ENCODE data around the gene TMEM200B.

The TMEM200B gene

GRCh38 chr1:29123887-29124365 lies at the start of gene TMEM200B:
TSS of gene TMEM200B (minus strand) at chr1:29123903. CDS start at chr1:29121828, 2,075 bp downstream.
- intact Hi-C loops (cut with micrococcal nuclease), result no loop called here
- no peak within 1 kb of the TSS for H3K27ac Mint-ChIP-seq
- H3K4me1 Mint-ChIP-seq (ENCODE audit: low read depth), result peaks cover 15% of the 10 kb centered on the region
- H3K27me3 Mint-ChIP-seq, result peaks cover 82% of the 10 kb centered on the region
- H3K4me3 Mint-ChIP-seq, result peak within 1 kb of the TSS; percentile 74
- peaks cover 5% of the 10 kb centered on the region for H3K36me3 Mint-ChIP-seq (ENCODE audit: low read depth)
- H3K9me3 Mint-ChIP-seq, result no peaks in the 10 kb centered on the region

- H3K4me3 Mint-ChIP-seq, result no peak overlapping the region
- peaks cover 46% of the 10 kb centered on the region for H3K4me1 Mint-ChIP-seq (ENCODE audit: low read depth)
- H3K9me3 Mint-ChIP-seq, result no peaks in the 10 kb centered on the region
- intact Hi-C loops (cut with micrococcal nuclease), result no loop called here
- peaks cover 52% of the 10 kb centered on the region for H3K36me3 Mint-ChIP-seq (ENCODE audit: low read depth)
- H3K27me3 Mint-ChIP-seq, result no peaks in the 10 kb centered on the region
- H3K27ac Mint-ChIP-seq, result no peak overlapping the region
Measured at GRCh38 chr1:29172415-29172939, 48.8 kb upstream of the TMEM200B start.

GRCh38 chr1:29171521-29171920 lies 47.8 kb upstream of the TMEM200B start:
- no peaks in the 10 kb centered on the region for H3K27me3 Mint-ChIP-seq
- peaks cover 57% of the 10 kb centered on the region for H3K36me3 Mint-ChIP-seq (ENCODE audit: low read depth)
- H3K4me3 Mint-ChIP-seq, result no peak overlapping the region
- no peak overlapping the region for H3K27ac Mint-ChIP-seq
- intact Hi-C loops (cut with micrococcal nuclease), result no loop called here
- H3K9me3 Mint-ChIP-seq, result no peaks in the 10 kb centered on the region
- H3K4me1 Mint-ChIP-seq (ENCODE audit: low read depth), result peaks cover 39% of the 10 kb centered on the region

GRCh38 chr1:29171089-29171488 lies 47.4 kb upstream of the TMEM200B start:
- Mint-ChIP-seq H3K36me3 (ENCODE audit: low read depth) (peaks cover 61% of the 10 kb centered on the region), H3K27ac (peak overlapping the region; percentile 53), H3K4me3 (no peak overlapping the region), H3K27me3 (no peaks in the 10 kb centered on the region), H3K4me1 (ENCODE audit: low read depth) (peaks cover 36% of the 10 kb centered on the region), H3K9me3 (no peaks in the 10 kb centered on the region)
- intact Hi-C loops (cut with micrococcal nuclease), result no loop called here

- H3K36me3 Mint-ChIP-seq (ENCODE audit: low read depth), result peaks cover 73% of the 10 kb centered on the region
- no peak overlapping the region for H3K27ac Mint-ChIP-seq
- intact Hi-C loops (cut with micrococcal nuclease), result no loop called here
- no peaks in the 10 kb centered on the region for H3K27me3 Mint-ChIP-seq
- no peak overlapping the region for H3K4me3 Mint-ChIP-seq
- H3K4me1 Mint-ChIP-seq (ENCODE audit: low read depth), result peaks cover 36% of the 10 kb centered on the region
- H3K9me3 Mint-ChIP-seq, result no peaks in the 10 kb centered on the region
Measured at GRCh38 chr1:29169976-29170375, 46.3 kb upstream of the TMEM200B start.

- peaks cover 30% of the 10 kb centered on the region for H3K4me1 Mint-ChIP-seq (ENCODE audit: low read depth)
- no peak overlapping the region for H3K27ac Mint-ChIP-seq
- intact Hi-C loops (cut with micrococcal nuclease), result no loop called here
- H3K9me3 Mint-ChIP-seq, result no peaks in the 10 kb centered on the region
- H3K36me3 Mint-ChIP-seq (ENCODE audit: low read depth), result peaks cover 76% of the 10 kb centered on the region
- no peak overlapping the region for H3K4me3 Mint-ChIP-seq
- H3K27me3 Mint-ChIP-seq, result no peaks in the 10 kb centered on the region
Measured at GRCh38 chr1:29167904-29168303, 44.2 kb upstream of the TMEM200B start.

GRCh38 chr1:29166291-29166878 lies 42.7 kb upstream of the TMEM200B start:
- Mint-ChIP-seq H3K4me3 (no peak overlapping the region), H3K4me1 (ENCODE audit: low read depth) (peaks cover 28% of the 10 kb centered on the region), H3K27ac (no peak overlapping the region), H3K27me3 (no peaks in the 10 kb centered on the region), H3K36me3 (ENCODE audit: low read depth) (peaks cover 76% of the 10 kb centered on the region), H3K9me3 (no peaks in the 10 kb centered on the region)
- intact Hi-C loops (cut with micrococcal nuclease), result no loop called here

- intact Hi-C loops (cut with micrococcal nuclease), result no loop called here
- Mint-ChIP-seq H3K4me1 (ENCODE audit: low read depth) (peaks cover 10% of the 10 kb centered on the region), H3K36me3 (ENCODE audit: low read depth) (peaks cover 73% of the 10 kb centered on the region), H3K9me3 (no peaks in the 10 kb centered on the region), H3K27ac (no peak overlapping the region), H3K4me3 (no peak overlapping the region), H3K27me3 (no peaks in the 10 kb centered on the region)
Measured at GRCh38 chr1:29164588-29164987, 40.9 kb upstream of the TMEM200B start.

- Mint-ChIP-seq H3K36me3 (ENCODE audit: low read depth) (peaks cover 78% of the 10 kb centered on the region), H3K27ac (no peak overlapping the region), H3K4me1 (ENCODE audit: low read depth) (peaks cover 5% of the 10 kb centered on the region), H3K4me3 (no peak overlapping the region), H3K27me3 (no peaks in the 10 kb centered on the region), H3K9me3 (no peaks in the 10 kb centered on the region)
- intact Hi-C loops (cut with micrococcal nuclease), result no loop called here
Measured at GRCh38 chr1:29162476-29163138, 38.9 kb upstream of the TMEM200B start.

- peaks cover 5% of the 10 kb centered on the region for H3K4me1 Mint-ChIP-seq (ENCODE audit: low read depth)
- no peak overlapping the region for H3K27ac Mint-ChIP-seq
- H3K9me3 Mint-ChIP-seq, result no peaks in the 10 kb centered on the region
- H3K4me3 Mint-ChIP-seq, result no peak overlapping the region
- peaks cover 78% of the 10 kb centered on the region for H3K36me3 Mint-ChIP-seq (ENCODE audit: low read depth)
- intact Hi-C loops (cut with micrococcal nuclease), result no loop called here
- H3K27me3 Mint-ChIP-seq, result no peaks in the 10 kb centered on the region
Measured at GRCh38 chr1:29162025-29162424, 38.3 kb upstream of the TMEM200B start.

GRCh38 chr1:29159773-29160172 lies 36.1 kb upstream of the TMEM200B start:
- Mint-ChIP-seq H3K27me3 (no peaks in the 10 kb centered on the region), H3K4me3 (no peak overlapping the region), H3K9me3 (no peaks in the 10 kb centered on the region), H3K27ac (no peak overlapping the region), H3K36me3 (ENCODE audit: low read depth) (peaks cover 78% of the 10 kb centered on the region), H3K4me1 (ENCODE audit: low read depth) (peaks cover 5% of the 10 kb centered on the region)
- intact Hi-C loops (cut with micrococcal nuclease), result no loop called here

GRCh38 chr1:29157269-29157601 lies 33.5 kb upstream of the TMEM200B start:
- H3K4me1 Mint-ChIP-seq (ENCODE audit: low read depth), result peaks cover under 1% of the 10 kb centered on the region

GRCh38 chr1:29156543-29157268 lies 33.0 kb upstream of the TMEM200B start:
- Mint-ChIP-seq H3K9me3 (no peaks in the 10 kb centered on the region), H3K36me3 (ENCODE audit: low read depth) (peaks cover 89% of the 10 kb centered on the region), H3K27me3 (no peaks in the 10 kb centered on the region), H3K4me1 (ENCODE audit: low read depth) (no peaks in the 10 kb centered on the region), H3K27ac (no peak overlapping the region), H3K4me3 (no peak overlapping the region)
- intact Hi-C loops (cut with micrococcal nuclease), result no loop called here

More at GRCh38 chr1:29157269-29157601, 33.5 kb upstream of the TMEM200B start:
- Mint-ChIP-seq H3K36me3 (ENCODE audit: low read depth) (peaks cover 86% of the 10 kb centered on the region), H3K4me3 (no peak overlapping the region), H3K9me3 (no peaks in the 10 kb centered on the region), H3K27me3 (no peaks in the 10 kb centered on the region), H3K27ac (no peak overlapping the region)
- intact Hi-C loops (cut with micrococcal nuclease), result no loop called here

Measured in dendritic cell treated with granulocyte-macrophage colony-stimulating factor and Interleukin-4, amounts not matched to agents 40 ng/mL and 50 ng/mL, for 4 days (primary cell).